HepG2 (cell line): ENCODE data around the gene MAP2K7. TPM values are rescaled to one million over a fixed set of nuclear protein-coding genes. Genes with fewer than 3 reads are reported as not detected.
A peak's percentile ranks its signal among the peaks of the same experiment; 100 is the strongest.

ENCODE experiments used
- AKAP8 ChIP-seq: sonication (generic); formaldehyde crosslinking; IDR thresholded peaks from 2 replicates; pipeline ENCODE4 v1.5.1; 2020; ENCODE audit warnings: mild to moderate bottlenecking, missing genetic modification reagents
- DR1 ChIP-seq: sonication (generic); formaldehyde crosslinking; IDR thresholded peaks from 2 replicates; pipeline ENCODE4 v1.8.0; 2021; ENCODE audit warnings: mild to moderate bottlenecking, missing genetic modification reagents, inconsistent platforms
- FIP1L1 ChIP-seq: fragments of 200-400 bp; formaldehyde crosslinking; IDR thresholded peaks from 2 replicates; pipeline ENCODE4 v1.6.1; 2018; ENCODE audit warnings: low read depth, mild to moderate bottlenecking, low read length, moderate library complexity, borderline replicate concordance; ENCODE audit not compliant: insufficient read depth
- HNF4G ChIP-seq, 2 experiments: sonication (generic) in 1 of 2; formaldehyde crosslinking in 1 of 2; IDR thresholded peaks; 2 replicates each; pipeline versions ENCODE4 v1.4.0 to v1.6.1; 2011 to 2020; ENCODE audit warnings: borderline replicate concordance in 2 of 2, low read depth in 2 of 2, mild to moderate bottlenecking in 2 of 2, low read length in 1 of 2, missing genetic modification reagents in 1 of 2, moderate library complexity in 1 of 2
- KLF16 ChIP-seq, 2 experiments: sonication (generic) in 1 of 2; formaldehyde crosslinking in 1 of 2; IDR thresholded peaks; 2 replicates each; pipeline versions ENCODE4 v1.6.1 to v1.8.0; 2016 to 2023; ENCODE audit warnings: missing genetic modification reagents in 2 of 2, missing compliant biosample characterization in 1 of 2
- MIER2 ChIP-seq: IDR thresholded peaks from 2 replicates; pipeline ENCODE4 v1.6.1; 2016; ENCODE audit warnings: missing biosample characterization, missing genetic modification reagents
- MZF1 ChIP-seq: sonication (generic); formaldehyde crosslinking; IDR thresholded peaks from 2 replicates; pipeline ENCODE4 v1.8.1; 2023; ENCODE audit warnings: mild to moderate bottlenecking, missing genetic modification reagents, borderline replicate concordance
- NR3C1 ChIP-seq: sonication (generic); formaldehyde crosslinking; IDR thresholded peaks from 2 replicates; pipeline ENCODE4 v1.4.0; 2020; ENCODE audit warnings: missing genetic modification reagents
- RFXANK ChIP-seq: IDR thresholded peaks from 2 replicates; pipeline ENCODE4 v1.6.1; 2016
- YEATS2 ChIP-seq: sonication (generic); formaldehyde crosslinking; IDR thresholded peaks from 2 replicates; pipeline ENCODE4 v1.4.0; 2020; ENCODE audit warnings: missing genetic modification reagents, borderline replicate concordance
- ZC3H13 ChIP-seq: sonication (generic); formaldehyde crosslinking; IDR thresholded peaks from 2 replicates; pipeline ENCODE4 v1.8.1; 2023; ENCODE audit warnings: mild to moderate bottlenecking, missing genetic modification reagents, moderate library complexity
- ZFP91 ChIP-seq: sonication (generic); formaldehyde crosslinking; IDR thresholded peaks from 2 replicates; pipeline ENCODE4 v1.9.0; 2022; ENCODE audit warnings: missing genetic modification reagents, mild to moderate bottlenecking, borderline replicate concordance
- ZNF232 ChIP-seq: sonication (generic); formaldehyde crosslinking; IDR thresholded peaks from 2 replicates; pipeline ENCODE4 v1.4.0; 2020; ENCODE audit warnings: missing genetic modification reagents, borderline replicate concordance
- ZNF530 ChIP-seq: sonication (generic); formaldehyde crosslinking; IDR thresholded peaks from 2 replicates; pipeline ENCODE4 v1.5.0; 2020; ENCODE audit warnings: low read depth, mild to moderate bottlenecking, missing genetic modification reagents
- ZNF546 ChIP-seq: sonication (generic); formaldehyde crosslinking; conservative IDR thresholded peaks from 2 replicates; pipeline ENCODE4 v1.8.1; 2023; ENCODE audit warnings: mild to moderate bottlenecking, missing genetic modification reagents
- ZNF576 ChIP-seq: sonication (generic); formaldehyde crosslinking; IDR thresholded peaks from 2 replicates; pipeline ENCODE4 v1.4.0; 2020; ENCODE audit warnings: mild to moderate bottlenecking, missing genetic modification reagents
- ZNF644 ChIP-seq: IDR thresholded peaks from 2 replicates; pipeline ENCODE4 v1.6.1; 2016; ENCODE audit warnings: low read depth
- ZNF782 ChIP-seq: sonication (generic); formaldehyde crosslinking; IDR thresholded peaks from 2 replicates; pipeline ENCODE4 v1.4.0; 2020; ENCODE audit warnings: missing genetic modification reagents, mild to moderate bottlenecking, borderline replicate concordance
- polyA plus RNA-seq, 8 experiments: library from polyadenylated mRNA; depleted of rRNA in 3 of 8; stranded (reverse) in 7 of 8; unstranded in 1 of 8; fragments of >200 nt; fragmentation: Illumina TruSeq in 4 of 8; extraction: Trizol in 4 of 8; gene quantifications; 2 replicates each; pipeline versions ENCODE4 v1.2.1 to v1.2.3, GENCODE V29; 2011 to 2016; ENCODE audit warnings: low read depth in 4 of 8, missing spikeins in 1 of 8, mixed read lengths in 1 of 8; ENCODE audit not compliant: insufficient read depth in 1 of 8
- total RNA-seq, 5 experiments: library from RNA; depleted of rRNA; stranded (reverse); fragments of >200 nt; fragmentation: Illumina TruSeq; extraction: Trizol; gene quantifications; 2 replicates each; pipeline ENCODE4 v1.2.3, GENCODE V29; 2016; ENCODE audit warnings: low read depth in 1 of 5
- TF ChIP-seq, protein P1 (sequence below): sonication (generic); formaldehyde crosslinking; IDR thresholded peaks from 2 replicates; pipeline ENCODE4 v1.4.0; 2020; ENCODE audit warnings: missing genetic modification reagents
- TF ChIP-seq, protein P2 (sequence below): sonication (generic); formaldehyde crosslinking; IDR thresholded peaks from 2 replicates; pipeline ENCODE4 v1.8.0; 2022; ENCODE audit warnings: mild to moderate bottlenecking, missing genetic modification reagents, moderate library complexity
- TF ChIP-seq, protein P3 (sequence below): sonication (generic); formaldehyde crosslinking; IDR thresholded peaks from 2 replicates; pipeline ENCODE4 v1.5.0; 2020; ENCODE audit warnings: mild to moderate bottlenecking, missing genetic modification reagents

MAP2K7 gene
- total and polyA plus RNA-seq, 2 of the 13 experiments (the other 11 are each of a cell fraction or from before 2014, with no cell fraction given) = 9.0 to 10.8 TPM

DNA sequence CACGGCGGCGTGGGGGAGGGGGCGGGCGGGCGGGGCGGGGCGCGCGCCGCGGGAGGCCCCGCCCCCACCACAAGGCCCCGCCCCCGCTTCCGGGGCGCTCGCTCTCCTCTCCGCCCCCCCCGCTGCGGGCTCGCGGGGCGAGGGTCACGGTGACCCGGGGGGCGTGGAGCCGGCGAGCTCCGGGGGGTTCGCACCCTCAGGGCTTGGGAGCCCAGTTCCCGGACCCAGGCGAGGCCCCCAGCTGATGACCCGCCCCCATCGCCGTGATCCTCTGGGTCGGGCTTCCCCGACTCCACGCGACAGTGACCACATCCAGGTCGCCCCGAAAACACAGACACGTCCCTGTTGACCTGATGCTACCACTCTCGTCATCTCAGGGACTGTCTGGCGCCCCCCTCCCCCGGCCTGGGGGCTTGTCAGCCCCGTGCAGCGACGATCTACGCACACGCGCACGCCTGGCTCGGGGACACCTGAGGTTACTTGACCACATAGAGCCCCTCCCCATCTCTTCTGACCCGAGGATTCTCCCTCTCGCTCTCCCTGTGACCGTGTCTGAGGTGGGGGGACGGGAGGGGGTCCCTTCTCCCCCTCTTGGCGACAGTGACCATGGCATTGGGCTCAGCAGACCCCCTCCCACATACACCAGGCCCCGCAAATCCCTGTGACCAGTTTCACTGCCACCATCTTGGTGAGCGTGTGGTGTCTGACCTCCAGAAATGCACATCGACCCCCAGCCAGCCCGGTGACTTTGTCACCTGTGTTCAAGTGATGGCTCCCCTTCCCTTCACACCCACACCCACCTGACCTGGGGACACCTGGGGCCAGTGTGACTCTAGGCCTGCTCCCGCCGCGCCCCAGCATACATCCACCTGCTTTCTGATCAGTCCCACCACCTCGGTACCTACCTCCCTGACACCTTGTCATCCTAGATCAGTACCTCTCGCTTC is 670 bp downstream of the MAP2K7 start (continued):
- TF ChIP-seq, protein P1, sequence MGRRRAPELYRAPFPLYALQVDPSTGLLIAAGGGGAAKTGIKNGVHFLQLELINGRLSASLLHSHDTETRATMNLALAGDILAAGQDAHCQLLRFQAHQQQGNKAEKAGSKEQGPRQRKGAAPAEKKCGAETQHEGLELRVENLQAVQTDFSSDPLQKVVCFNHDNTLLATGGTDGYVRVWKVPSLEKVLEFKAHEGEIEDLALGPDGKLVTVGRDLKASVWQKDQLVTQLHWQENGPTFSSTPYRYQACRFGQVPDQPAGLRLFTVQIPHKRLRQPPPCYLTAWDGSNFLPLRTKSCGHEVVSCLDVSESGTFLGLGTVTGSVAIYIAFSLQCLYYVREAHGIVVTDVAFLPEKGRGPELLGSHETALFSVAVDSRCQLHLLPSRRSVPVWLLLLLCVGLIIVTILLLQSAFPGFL (CRISPR knock-in tag) = no peak
- peak in 1 of 2 experiments; percentile 14; a peak in 1 of 4 replicates for TF ChIP-seq KLF16 (CRISPR knock-in tag; IDR thresholded peaks at IDR 0.05)
- no peak for TF ChIP-seq ZC3H13 (CRISPR knock-in tag)
- TF ChIP-seq RFXANK = no peak
- no peak for TF ChIP-seq AKAP8 (CRISPR knock-in tag)
- TF ChIP-seq ZNF232 (CRISPR knock-in tag) = 0 out of 2 replicates have a peak, but pooled peaks have one; percentile 48
- no peak; the same call in 1 of the 2 replicates for TF ChIP-seq ZNF546 (CRISPR knock-in tag)
- TF ChIP-seq HNF4G (IDR thresholded peaks at IDR 0.05; ENCODE audit: borderline replicate concordance, low read depth, low read length) = no peak
- no peak for TF ChIP-seq HNF4G (CRISPR knock-in tag; IDR thresholded peaks at IDR 0.05; ENCODE audit: borderline replicate concordance, low read depth)
- TF ChIP-seq MIER2 (CRISPR knock-in tag) = no peak
- no peak for TF ChIP-seq NR3C1 (CRISPR knock-in tag)
- TF ChIP-seq ZNF782 (CRISPR knock-in tag) = no peak
- no peak for TF ChIP-seq ZNF576
- TF ChIP-seq, protein P2, sequence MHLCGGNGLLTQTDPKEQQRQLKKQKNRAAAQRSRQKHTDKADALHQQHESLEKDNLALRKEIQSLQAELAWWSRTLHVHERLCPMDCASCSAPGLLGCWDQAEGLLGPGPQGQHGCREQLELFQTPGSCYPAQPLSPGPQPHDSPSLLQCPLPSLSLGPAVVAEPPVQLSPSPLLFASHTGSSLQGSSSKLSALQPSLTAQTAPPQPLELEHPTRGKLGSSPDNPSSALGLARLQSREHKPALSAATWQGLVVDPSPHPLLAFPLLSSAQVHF (CRISPR knock-in tag) = no peak
- TF ChIP-seq MZF1 (CRISPR knock-in tag) = no peak
- TF ChIP-seq, protein P3, sequence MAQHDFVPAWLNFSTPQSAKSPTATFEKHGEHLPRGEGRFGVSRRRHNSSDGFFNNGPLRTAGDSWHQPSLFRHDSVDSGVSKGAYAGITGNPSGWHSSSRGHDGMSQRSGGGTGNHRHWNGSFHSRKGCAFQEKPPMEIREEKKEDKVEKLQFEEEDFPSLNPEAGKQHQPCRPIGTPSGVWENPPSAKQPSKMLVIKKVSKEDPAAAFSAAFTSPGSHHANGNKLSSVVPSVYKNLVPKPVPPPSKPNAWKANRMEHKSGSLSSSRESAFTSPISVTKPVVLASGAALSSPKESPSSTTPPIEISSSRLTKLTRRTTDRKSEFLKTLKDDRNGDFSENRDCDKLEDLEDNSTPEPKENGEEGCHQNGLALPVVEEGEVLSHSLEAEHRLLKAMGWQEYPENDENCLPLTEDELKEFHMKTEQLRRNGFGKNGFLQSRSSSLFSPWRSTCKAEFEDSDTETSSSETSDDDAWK (CRISPR knock-in tag) = no peak
- no peak for TF ChIP-seq ZNF530
- TF ChIP-seq YEATS2 (CRISPR knock-in tag) = no peak
- 0 out of 2 replicates have a peak, but pooled peaks have one; percentile 4 for TF ChIP-seq ZFP91 (CRISPR knock-in tag)
- no peak for TF ChIP-seq DR1 (CRISPR knock-in tag)
- no peak for TF ChIP-seq ZNF644 (CRISPR knock-in tag)
- TF ChIP-seq FIP1L1 = no peak
